GM12891 (cell line): ENCODE measurements around the gene RSPO3.

Experiments
- POLR2A ChIP-seq: IDR thresholded peaks from 2 replicates; pipeline ENCODE4 v1.6.1; 2011; ENCODE audit warnings: low read depth, low read length, control low read depth
- POU2F2 ChIP-seq: IDR thresholded peaks from 2 replicates; pipeline ENCODE4 v1.6.1; 2011; ENCODE audit warnings: low read depth, mild to moderate bottlenecking, control low read depth, low read length, moderate library complexity
- TAF1 ChIP-seq: IDR thresholded peaks from 2 replicates; pipeline ENCODE4 v1.6.1; 2011; ENCODE audit warnings: low read depth, low read length, control low read depth

DNA sequence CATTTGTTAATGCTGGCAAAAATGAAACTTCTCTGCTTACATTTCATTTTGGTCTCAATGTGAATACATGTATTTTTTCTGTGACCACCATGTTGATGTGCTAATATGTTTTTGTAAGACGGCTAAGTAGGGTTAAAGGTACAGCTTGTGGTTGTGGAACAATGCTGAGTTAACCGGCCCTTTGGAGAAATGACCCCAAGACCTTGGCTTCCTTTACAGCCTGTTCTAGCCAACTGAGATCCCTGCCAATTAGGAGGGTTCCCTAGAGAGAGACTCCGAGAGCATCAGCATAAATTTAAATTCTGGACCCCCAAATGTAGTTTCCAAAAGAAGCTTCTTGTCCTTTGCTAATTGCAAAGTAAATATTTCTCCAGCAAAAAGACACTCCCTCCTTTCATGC is 44.4 kb downstream of the RSPO3 start:
- no peak for TF ChIP-seq POLR2A
- TF ChIP-seq TAF1 = no peak
- TF ChIP-seq POU2F2 = no peak
